GM12892 (cell line): Measurements from ENCODE around the gene PFDN5.

Experiments used
- POLR2A ChIP-seq: IDR thresholded peaks from 2 replicates; pipeline ENCODE4 v1.6.1; 2011; ENCODE audit warnings: low read depth, low read length, control low read depth
- POLR2AphosphoS5 ChIP-seq: IDR thresholded peaks from 2 replicates; pipeline ENCODE4 v1.6.1; 2011; ENCODE audit warnings: low read depth, low read length, control low read depth

DNA sequence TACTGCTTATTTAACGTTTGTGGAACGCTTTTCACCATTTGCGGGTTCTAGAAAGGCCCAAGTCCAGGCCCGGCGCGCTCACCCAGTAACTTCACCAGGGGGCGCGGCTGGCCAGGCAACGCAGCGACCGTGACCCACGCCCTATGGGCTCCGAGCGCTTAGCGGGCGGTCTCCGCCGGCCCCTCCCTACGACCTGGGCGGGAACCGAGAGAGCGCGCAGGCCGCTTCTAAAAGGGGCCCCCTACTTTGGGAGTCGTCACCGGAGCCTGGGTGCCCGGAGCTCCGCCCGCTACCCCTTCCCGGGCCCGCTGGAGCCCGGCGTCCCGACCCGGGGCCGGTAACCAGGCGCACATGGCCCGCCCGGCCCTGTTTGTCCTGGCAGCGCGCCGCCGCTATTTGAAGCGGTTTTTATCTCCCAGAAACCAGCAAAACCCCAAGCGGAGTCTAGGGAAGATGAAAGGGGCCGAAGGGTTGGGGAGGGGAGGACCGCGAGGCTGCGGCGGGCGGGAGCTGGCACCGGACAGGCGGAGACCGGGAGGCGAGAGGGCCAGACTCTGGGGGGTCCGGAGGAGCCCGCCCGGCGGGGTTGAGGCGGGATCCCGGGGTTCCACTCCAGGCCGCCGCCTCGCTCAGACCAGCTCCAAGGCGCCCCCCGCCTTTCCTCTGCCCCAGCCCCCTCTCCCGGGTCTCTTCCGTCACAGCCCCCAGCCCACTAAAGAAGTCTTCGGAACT lies 29.6 kb downstream of the PFDN5 start:
- TF ChIP-seq POLR2A, result peak; percentile 30; the same call in 1 of the 2 replicates
- no peak for TF ChIP-seq POLR2AphosphoS5
